HepG2 (cell line): ENCODE results near the gene BAG3. TPM values are rescaled to one million over a fixed set of nuclear protein-coding genes. Genes with fewer than 3 reads are reported as not detected.

Source experiments
- AGO1 ChIP-seq: fragments of 200-400 bp; formaldehyde crosslinking; IDR thresholded peaks from 2 replicates; pipeline ENCODE4 v1.6.1; 2017; ENCODE audit warnings: mild to moderate bottlenecking, low read depth, low read length, moderate library complexity; ENCODE audit not compliant: poor library complexity, severe bottlenecking
- ATF2 ChIP-seq: sonication (generic); formaldehyde crosslinking; IDR thresholded peaks from 2 replicates; pipeline ENCODE4 v1.4.0; 2020; ENCODE audit warnings: missing genetic modification reagents
- BCL6 ChIP-seq: IDR thresholded peaks from 2 replicates; pipeline ENCODE4 v1.6.1; 2016; ENCODE audit warnings: missing genetic modification reagents, missing compliant biosample characterization
- CSRNP2 ChIP-seq: sonication (generic); formaldehyde crosslinking; conservative IDR thresholded peaks from 2 replicates; pipeline ENCODE4 v1.8.0; 2022; ENCODE audit warnings: low read depth, missing genetic modification reagents
- DBP ChIP-seq: sonication (generic); formaldehyde crosslinking; IDR thresholded peaks from 2 replicates; pipeline ENCODE4 v1.4.0; 2020; ENCODE audit warnings: missing genetic modification reagents; ENCODE audit errors: not compliant biosample characterization
- GZF1 ChIP-seq: sonication (generic); formaldehyde crosslinking; IDR thresholded peaks from 2 replicates; pipeline ENCODE4 v1.5.1; 2020; ENCODE audit warnings: mild to moderate bottlenecking, missing genetic modification reagents
- HNF4A ChIP-seq: sonication (generic); formaldehyde crosslinking; IDR thresholded peaks from 2 replicates; pipeline ENCODE4 v1.4.0; 2020; ENCODE audit warnings: missing genetic modification reagents
- MIER3 ChIP-seq: IDR thresholded peaks from 2 replicates; pipeline ENCODE4 v1.6.1; 2016; ENCODE audit warnings: missing compliant biosample characterization, borderline replicate concordance
- PHF8 ChIP-seq: sonication (generic); formaldehyde crosslinking; IDR thresholded peaks from 2 replicates; pipeline ENCODE4 v1.5.0; 2020; ENCODE audit warnings: missing genetic modification reagents
- POLR2G ChIP-seq: fragments of 200-400 bp; formaldehyde crosslinking; IDR thresholded peaks from 2 replicates; pipeline ENCODE4 v1.6.1; 2018; ENCODE audit warnings: mild to moderate bottlenecking, low read depth, low read length, moderate library complexity
- SRSF1 ChIP-seq: fragments of 200-400 bp; formaldehyde crosslinking; optimal IDR thresholded peaks from 2 replicates; pipeline ENCODE3; 2017; ENCODE audit warnings: mild to moderate bottlenecking, low read depth, low read length, moderate library complexity
- ZFYVE20 ChIP-seq: sonication (generic); formaldehyde crosslinking; IDR thresholded peaks from 2 replicates; pipeline ENCODE4 v1.8.0; 2023; ENCODE audit warnings: low read depth, mild to moderate bottlenecking, moderate library complexity, missing genetic modification reagents, borderline replicate concordance
- ZNF230 ChIP-seq: sonication (generic); formaldehyde crosslinking; IDR thresholded peaks from 2 replicates; pipeline ENCODE4 v1.4.0; 2020; ENCODE audit warnings: mild to moderate bottlenecking, missing genetic modification reagents
- ZNF770 ChIP-seq: sonication (generic); formaldehyde crosslinking; IDR thresholded peaks from 2 replicates; pipeline ENCODE4 v1.5.0; 2020; ENCODE audit warnings: mild to moderate bottlenecking, missing genetic modification reagents
- ZNF780A ChIP-seq: sonication (generic); formaldehyde crosslinking; IDR thresholded peaks from 2 replicates; pipeline ENCODE4 v1.8.0; 2022; ENCODE audit warnings: mild to moderate bottlenecking, missing genetic modification reagents, moderate library complexity
- ZSCAN12 ChIP-seq: sonication (generic); formaldehyde crosslinking; IDR thresholded peaks from 2 replicates; pipeline ENCODE4 v1.9.0; 2021; ENCODE audit warnings: mild to moderate bottlenecking, missing genetic modification reagents
- polyA plus RNA-seq, 8 experiments: library from polyadenylated mRNA; depleted of rRNA in 3 of 8; stranded (reverse) in 7 of 8; unstranded in 1 of 8; fragments of >200 nt; fragmentation: Illumina TruSeq in 4 of 8; extraction: Trizol in 4 of 8; gene quantifications; 2 replicates each; pipeline versions ENCODE4 v1.2.1 to v1.2.3, GENCODE V29; 2011 to 2016; ENCODE audit warnings: low read depth in 4 of 8, missing spikeins in 1 of 8, mixed read lengths in 1 of 8; ENCODE audit not compliant: insufficient read depth in 1 of 8
- total RNA-seq, 5 experiments: library from RNA; depleted of rRNA; stranded (reverse); fragments of >200 nt; fragmentation: Illumina TruSeq; extraction: Trizol; gene quantifications; 2 replicates each; pipeline ENCODE4 v1.2.3, GENCODE V29; 2016; ENCODE audit warnings: low read depth in 1 of 5
- TF ChIP-seq, protein P1 (sequence below): sonication (generic); formaldehyde crosslinking; IDR thresholded peaks from 2 replicates; pipeline ENCODE4 v1.4.0; 2020; ENCODE audit warnings: low read depth, missing genetic modification reagents
- TF ChIP-seq, protein P2 (sequence below): sonication (generic); formaldehyde crosslinking; IDR thresholded peaks from 2 replicates; pipeline ENCODE4 v1.4.0; 2020; ENCODE audit warnings: missing genetic modification reagents, low read depth, mild to moderate bottlenecking, borderline replicate concordance

BAG3 gene
- total and polyA plus RNA-seq, 2 of the 13 experiments (the other 11 are each of a cell fraction or from before 2014, with no cell fraction given), result 2.9 to 6.7 TPM

DNA sequence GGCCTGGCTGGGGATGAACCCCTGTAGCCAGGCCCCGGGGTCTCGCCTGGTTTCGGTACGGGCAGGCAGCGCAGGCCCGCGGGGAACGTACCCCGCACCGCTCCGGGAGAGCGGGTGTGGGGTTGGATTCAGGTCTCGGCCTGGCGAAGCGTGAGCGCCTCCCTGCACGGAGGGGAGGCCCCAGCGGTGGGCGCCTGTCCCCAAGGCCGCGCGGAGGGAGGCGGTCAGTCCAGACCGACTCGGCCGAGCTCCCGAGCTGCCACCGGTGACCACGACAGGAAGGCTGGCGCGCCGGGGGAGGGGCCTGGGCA lies 74.3 kb downstream of the BAG3 start (continued):
- TF ChIP-seq, protein P1, sequence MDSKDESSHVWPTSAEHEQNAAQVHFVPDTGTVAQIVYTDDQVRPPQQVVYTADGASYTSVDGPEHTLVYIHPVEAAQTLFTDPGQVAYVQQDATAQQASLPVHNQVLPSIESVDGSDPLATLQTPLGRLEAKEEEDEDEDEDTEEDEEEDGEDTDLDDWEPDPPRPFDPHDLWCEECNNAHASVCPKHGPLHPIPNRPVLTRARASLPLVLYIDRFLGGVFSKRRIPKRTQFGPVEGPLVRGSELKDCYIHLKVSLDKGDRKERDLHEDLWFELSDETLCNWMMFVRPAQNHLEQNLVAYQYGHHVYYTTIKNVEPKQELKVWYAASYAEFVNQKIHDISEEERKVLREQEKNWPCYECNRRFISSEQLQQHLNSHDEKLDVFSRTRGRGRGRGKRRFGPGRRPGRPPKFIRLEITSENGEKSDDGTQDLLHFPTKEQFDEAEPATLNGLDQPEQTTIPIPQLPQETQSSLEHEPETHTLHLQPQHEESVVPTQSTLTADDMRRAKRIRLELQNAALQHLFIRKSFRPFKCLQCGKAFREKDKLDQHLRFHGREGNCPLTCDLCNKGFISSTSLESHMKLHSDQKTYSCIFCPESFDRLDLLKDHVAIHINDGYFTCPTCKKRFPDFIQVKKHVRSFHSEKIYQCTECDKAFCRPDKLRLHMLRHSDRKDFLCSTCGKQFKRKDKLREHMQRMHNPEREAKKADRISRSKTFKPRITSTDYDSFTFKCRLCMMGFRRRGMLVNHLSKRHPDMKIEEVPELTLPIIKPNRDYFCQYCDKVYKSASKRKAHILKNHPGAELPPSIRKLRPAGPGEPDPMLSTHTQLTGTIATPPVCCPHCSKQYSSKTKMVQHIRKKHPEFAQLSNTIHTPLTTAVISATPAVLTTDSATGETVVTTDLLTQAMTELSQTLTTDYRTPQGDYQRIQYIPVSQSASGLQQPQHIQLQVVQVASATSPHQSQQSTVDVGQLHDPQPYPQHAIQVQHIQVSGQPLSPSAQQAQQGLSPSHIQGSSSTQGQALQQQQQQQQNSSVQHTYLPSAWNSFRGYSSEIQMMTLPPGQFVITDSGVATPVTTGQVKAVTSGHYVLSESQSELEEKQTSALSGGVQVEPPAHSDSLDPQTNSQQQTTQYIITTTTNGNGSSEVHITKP (CRISPR knock-in tag), result 0 out of 2 replicates have a peak, but pooled peaks have one; percentile 38
- TF ChIP-seq AGO1 (peak; percentile 55), BCL6 (no peak), CSRNP2 (no peak), ZNF780A (CRISPR knock-in tag) (no peak), MIER3 (CRISPR knock-in tag) (peak; percentile 56; the same call in 1 of the 2 replicates), POLR2G (peak; percentile 82; the same call in 1 of the 2 replicates), ZSCAN12 (CRISPR knock-in tag) (no peak), PHF8 (CRISPR knock-in tag) (peak; percentile 95), ZNF770 (CRISPR knock-in tag) (peak; percentile 13; the same call in 1 of the 2 replicates), DBP (CRISPR knock-in tag) (peak; percentile 38), ZNF230 (CRISPR knock-in tag) (no peak; the same call in 1 of the 2 replicates), SRSF1 (no peak), ZFYVE20 (0 out of 2 replicates have a peak, but pooled peaks have one; percentile 67), ATF2 (CRISPR knock-in tag) (peak; percentile 52; the same call in 1 of the 2 replicates), HNF4A (CRISPR knock-in tag) (peak; percentile 25; the same call in 1 of the 2 replicates), GZF1 (CRISPR knock-in tag) (peak; percentile 55; the same call in 1 of the 2 replicates)
- TF ChIP-seq, protein P2, sequence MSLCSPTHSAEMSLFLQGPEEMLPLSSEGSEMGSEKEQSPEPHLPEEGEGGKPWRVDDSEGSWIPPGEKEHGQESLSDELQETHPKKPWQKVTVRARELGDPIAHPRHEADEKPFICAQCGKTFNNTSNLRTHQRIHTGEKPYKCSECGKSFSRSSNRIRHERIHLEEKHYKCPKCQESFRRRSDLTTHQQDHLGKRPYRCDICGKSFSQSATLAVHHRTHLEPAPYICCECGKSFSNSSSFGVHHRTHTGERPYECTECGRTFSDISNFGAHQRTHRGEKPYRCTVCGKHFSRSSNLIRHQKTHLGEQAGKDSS (CRISPR knock-in tag), result peak; percentile 47; the same call in 1 of the 2 replicates
